Measurements from ENCODE around the gene MCTP1. TPM values are rescaled to one million over a fixed set of nuclear protein-coding genes. Genes with fewer than 3 reads are reported as not detected.

The MCTP1 gene
- total and polyA plus RNA-seq, 9 donors = 4.3 to 11.0 (median 7.3) TPM

- Histone ChIP-seq H3K27me3 (ENCODE audit: control insufficient read depth, insufficient read depth, low read length) (no peaks in the 10 kb centered on the region), H3K9me3 (replicated peaks; ENCODE audit: control insufficient read depth, low read depth, low read length) (no peaks in the 10 kb centered on the region), H3K4me1 (ENCODE audit: control insufficient read depth, insufficient read depth, low read length) (no peaks in the 10 kb centered on the region), H3K27ac (ENCODE audit: low read length) (no peak overlapping the region), H3K4me3 (ENCODE audit: low read length) (no peak overlapping the region), H3K36me3 (ENCODE audit: control insufficient read depth, insufficient read depth, low read length) (no peaks in the 10 kb centered on the region)
- 45% methylated on average over 2 of the region's 9 CpGs for whole genome bisulfite sequencing (ENCODE audit: insufficient coverage)
- peak; percentile 10 for DNase-seq
Observed at GRCh38 chr5:94884311-94884710, 400.6 kb downstream of the MCTP1 start.

DNA sequence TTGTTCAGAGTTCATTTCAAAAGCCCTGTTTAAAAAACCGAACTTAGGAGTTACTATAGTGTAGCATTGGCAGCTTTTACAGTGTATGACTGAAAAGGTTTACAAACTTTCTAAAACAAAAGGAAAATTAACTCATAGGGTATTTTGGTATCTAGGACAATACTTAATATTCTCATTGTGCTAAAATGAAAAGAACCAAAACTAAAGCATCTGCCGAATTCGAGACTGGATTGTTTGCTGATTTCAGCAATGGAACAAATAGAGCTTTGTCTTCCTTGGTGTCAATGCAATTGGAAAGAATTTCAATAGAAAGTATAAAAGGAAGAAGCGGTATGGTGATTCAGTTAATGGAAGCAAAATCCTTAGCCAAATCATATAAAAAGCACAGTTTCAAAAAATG, 412.4 kb downstream of the MCTP1 start:
- Histone ChIP-seq H3K36me3 (ENCODE audit: control insufficient read depth, insufficient read depth, low read length) (no peaks in the 10 kb centered on the region), H3K4me3 (ENCODE audit: low read length) (no peak overlapping the region), H3K27me3 (ENCODE audit: control insufficient read depth, insufficient read depth, low read length) (no peaks in the 10 kb centered on the region), H3K9me3 (replicated peaks; ENCODE audit: control insufficient read depth, low read depth, low read length) (no peaks in the 10 kb centered on the region), H3K27ac (ENCODE audit: low read length) (no peak overlapping the region), H3K4me1 (ENCODE audit: control insufficient read depth, insufficient read depth, low read length) (no peaks in the 10 kb centered on the region)
- WGBS (ENCODE audit: insufficient coverage) = no CpG with 5 or more reads among the region's 4 CpGs
- no peak for DNase-seq

DNA sequence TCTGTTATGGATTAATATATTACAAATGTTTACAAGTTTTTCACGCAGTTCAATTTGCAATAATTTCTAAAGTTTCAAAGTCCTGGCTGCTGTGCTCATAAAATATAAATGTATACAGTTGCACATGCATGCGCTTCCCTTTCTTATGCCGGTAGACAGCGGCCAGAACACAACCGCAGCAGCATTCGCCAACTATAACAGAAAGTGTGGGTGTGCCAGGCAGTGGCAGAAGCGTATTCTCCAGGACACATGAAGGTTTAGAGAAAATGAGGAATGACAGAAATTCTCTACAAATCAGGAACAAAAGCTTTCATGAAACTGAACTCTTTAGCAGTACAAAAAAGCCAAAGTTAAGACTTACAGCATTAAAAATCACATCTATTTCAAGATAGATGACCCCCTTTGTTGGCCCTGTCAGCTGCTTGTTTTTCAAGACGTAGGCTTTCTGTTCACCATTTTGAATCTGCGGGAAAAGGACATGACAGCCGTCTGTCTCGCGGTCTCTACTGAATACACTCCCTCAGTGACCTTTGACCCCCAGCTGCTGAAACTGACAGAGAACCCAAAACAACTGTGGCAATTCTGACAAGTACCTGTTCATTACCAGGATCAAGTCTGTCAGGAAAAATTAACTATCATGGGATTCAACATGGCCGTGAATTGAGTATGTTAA, 414.2 kb downstream of the MCTP1 start:
- H3K36me3 ChIP-seq (ENCODE audit: control insufficient read depth, insufficient read depth, low read length) = no peaks in the 10 kb centered on the region
- no peak for DNase-seq
- 80% methylated on average over 1 of the region's 13 CpGs for WGBS (ENCODE audit: insufficient coverage)
- H3K27me3 ChIP-seq (ENCODE audit: control insufficient read depth, insufficient read depth, low read length) = no peaks in the 10 kb centered on the region
- H3K4me1 ChIP-seq (ENCODE audit: control insufficient read depth, insufficient read depth, low read length) = no peaks in the 10 kb centered on the region
- H3K27ac ChIP-seq (ENCODE audit: low read length) = no peak overlapping the region
- H3K4me3 ChIP-seq (ENCODE audit: low read length) = no peak overlapping the region
- H3K9me3 ChIP-seq (replicated peaks; ENCODE audit: control insufficient read depth, low read depth, low read length) = no peaks in the 10 kb centered on the region

- Histone ChIP-seq H3K36me3 (ENCODE audit: control insufficient read depth, insufficient read depth, low read length) (no peaks in the 10 kb centered on the region), H3K27ac (ENCODE audit: low read length) (no peak overlapping the region), H3K4me3 (ENCODE audit: low read length) (no peak overlapping the region), H3K27me3 (ENCODE audit: control insufficient read depth, insufficient read depth, low read length) (no peaks in the 10 kb centered on the region), H3K4me1 (ENCODE audit: control insufficient read depth, insufficient read depth, low read length) (no peaks in the 10 kb centered on the region), H3K9me3 (replicated peaks; ENCODE audit: control insufficient read depth, low read depth, low read length) (no peaks in the 10 kb centered on the region)
- DNase-seq = no peak
- no CpG with 5 or more reads among the region's 4 CpGs for WGBS (ENCODE audit: insufficient coverage)
Observed at GRCh38 chr5:94869921-94870320, 415.0 kb downstream of the MCTP1 start.

- Histone ChIP-seq H3K9me3 (replicated peaks; ENCODE audit: control insufficient read depth, low read depth, low read length) (no peaks in the 10 kb centered on the region), H3K27ac (ENCODE audit: low read length) (no peak overlapping the region), H3K4me3 (ENCODE audit: low read length) (no peak overlapping the region), H3K4me1 (ENCODE audit: control insufficient read depth, insufficient read depth, low read length) (no peaks in the 10 kb centered on the region), H3K27me3 (ENCODE audit: control insufficient read depth, insufficient read depth, low read length) (no peaks in the 10 kb centered on the region), H3K36me3 (ENCODE audit: control insufficient read depth, insufficient read depth, low read length) (no peaks in the 10 kb centered on the region)
- WGBS (ENCODE audit: insufficient coverage) = 17% methylated on average over 1 of the region's 3 CpGs
- no peak for DNase-seq
Observed at GRCh38 chr5:94863951-94864350, 420.9 kb downstream of the MCTP1 start.

GRCh38 chr5:94857111-94857510, 427.8 kb downstream of the MCTP1 start:
- Histone ChIP-seq H3K27ac (ENCODE audit: low read length) (no peak overlapping the region), H3K27me3 (ENCODE audit: control insufficient read depth, insufficient read depth, low read length) (no peaks in the 10 kb centered on the region), H3K4me1 (ENCODE audit: control insufficient read depth, insufficient read depth, low read length) (no peaks in the 10 kb centered on the region), H3K36me3 (ENCODE audit: control insufficient read depth, insufficient read depth, low read length) (no peaks in the 10 kb centered on the region), H3K9me3 (replicated peaks; ENCODE audit: control insufficient read depth, low read depth, low read length) (no peaks in the 10 kb centered on the region), H3K4me3 (ENCODE audit: low read length) (no peak overlapping the region)
- no CpG with 5 or more reads among the region's 2 CpGs for WGBS (ENCODE audit: insufficient coverage)
- peak; percentile 7 for DNase-seq

DNA sequence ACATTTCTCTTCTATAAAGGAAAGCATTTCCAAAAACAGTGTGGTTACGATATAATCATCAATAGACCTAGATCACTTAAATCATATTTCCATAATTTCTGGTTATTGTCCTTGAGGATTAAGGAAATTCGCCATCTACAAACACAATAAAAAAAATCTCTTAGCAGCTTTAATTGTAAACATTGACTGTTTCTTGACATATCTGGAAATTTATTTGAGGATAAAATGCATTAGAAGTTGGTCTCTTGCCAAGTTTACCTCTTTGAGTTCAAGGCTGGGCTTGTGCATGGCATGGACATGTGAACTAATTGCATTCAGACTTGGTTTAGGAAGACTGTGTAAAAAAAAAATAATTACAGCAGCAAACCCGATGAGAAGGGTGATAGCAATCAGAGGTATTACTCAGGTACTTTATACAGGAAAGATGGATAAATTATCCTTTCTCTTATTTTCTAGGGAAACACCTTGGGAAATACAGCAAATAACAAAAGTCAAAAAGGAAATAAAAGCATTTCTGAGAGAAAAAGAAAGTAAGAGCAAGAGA, 428.6 kb downstream of the MCTP1 start:
- Histone ChIP-seq H3K27ac (ENCODE audit: low read length) (no peak overlapping the region), H3K36me3 (ENCODE audit: control insufficient read depth, insufficient read depth, low read length) (no peaks in the 10 kb centered on the region), H3K27me3 (ENCODE audit: control insufficient read depth, insufficient read depth, low read length) (no peaks in the 10 kb centered on the region), H3K4me3 (ENCODE audit: low read length) (no peak overlapping the region), H3K4me1 (ENCODE audit: control insufficient read depth, insufficient read depth, low read length) (no peaks in the 10 kb centered on the region), H3K9me3 (replicated peaks; ENCODE audit: control insufficient read depth, low read depth, low read length) (no peaks in the 10 kb centered on the region)
- no CpG with 5 or more reads among the region's 3 CpGs for WGBS (ENCODE audit: insufficient coverage)
- no peak for DNase-seq

DNA sequence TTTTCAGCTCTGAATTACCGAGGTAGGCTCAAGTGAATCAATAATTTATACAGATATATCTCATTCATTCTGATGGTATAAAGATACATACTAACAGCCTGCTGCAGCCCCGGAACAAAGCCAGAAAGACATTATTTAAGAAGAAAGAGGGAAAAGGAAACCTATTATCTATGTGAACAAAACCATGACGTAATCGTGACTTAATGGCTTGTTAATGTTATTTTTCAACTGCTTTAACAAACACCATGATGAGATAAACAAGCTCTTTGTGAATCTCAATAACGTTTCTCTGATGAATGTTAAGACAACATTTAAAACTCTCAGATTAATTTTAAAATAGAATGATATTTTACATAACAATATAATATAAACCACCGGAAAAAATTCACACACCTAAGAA, 429.4 kb downstream of the MCTP1 start:
- H3K36me3 ChIP-seq (ENCODE audit: control insufficient read depth, insufficient read depth, low read length) = no peaks in the 10 kb centered on the region
- no peaks in the 10 kb centered on the region for H3K4me1 ChIP-seq (ENCODE audit: control insufficient read depth, insufficient read depth, low read length)
- no peak overlapping the region for H3K27ac ChIP-seq (ENCODE audit: low read length)
- H3K27me3 ChIP-seq (ENCODE audit: control insufficient read depth, insufficient read depth, low read length) = no peaks in the 10 kb centered on the region
- H3K9me3 ChIP-seq (replicated peaks; ENCODE audit: control insufficient read depth, low read depth, low read length) = no peaks in the 10 kb centered on the region
- no CpG with 5 or more reads among the region's 6 CpGs for WGBS (ENCODE audit: insufficient coverage)
- no peak overlapping the region for H3K4me3 ChIP-seq (ENCODE audit: low read length)
- DNase-seq = no peak

DNA sequence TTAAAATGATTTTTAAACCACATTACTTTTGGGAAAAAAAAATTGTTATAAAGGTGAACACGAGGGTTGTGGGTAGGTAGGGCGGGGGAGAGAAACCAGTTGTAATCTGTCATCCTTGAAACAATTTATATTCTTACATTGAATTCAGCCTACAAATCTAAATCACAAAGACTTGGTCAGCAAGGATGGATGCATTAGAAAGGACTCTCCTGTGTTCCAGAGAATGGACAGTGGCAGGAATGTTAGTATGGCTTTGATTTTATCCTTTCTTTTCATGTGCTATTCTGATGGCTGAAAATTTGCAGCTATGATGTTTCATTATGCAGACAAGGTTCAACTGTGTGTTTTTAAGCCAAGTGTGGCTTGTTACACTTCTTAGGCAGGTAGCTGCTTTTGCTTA, 431.8 kb downstream of the MCTP1 start:
- no peak for DNase-seq
- no peak overlapping the region for H3K27ac ChIP-seq (ENCODE audit: low read length)
- no peak overlapping the region for H3K4me3 ChIP-seq (ENCODE audit: low read length)
- H3K4me1 ChIP-seq (ENCODE audit: control insufficient read depth, insufficient read depth, low read length) = no peaks in the 10 kb centered on the region
- no peaks in the 10 kb centered on the region for H3K36me3 ChIP-seq (ENCODE audit: control insufficient read depth, insufficient read depth, low read length)
- no CpG with 5 or more reads among the region's 2 CpGs for WGBS (ENCODE audit: insufficient coverage)
- H3K27me3 ChIP-seq (ENCODE audit: control insufficient read depth, insufficient read depth, low read length) = no peaks in the 10 kb centered on the region
- H3K9me3 ChIP-seq (replicated peaks; ENCODE audit: control insufficient read depth, low read depth, low read length) = no peaks in the 10 kb centered on the region

DNA sequence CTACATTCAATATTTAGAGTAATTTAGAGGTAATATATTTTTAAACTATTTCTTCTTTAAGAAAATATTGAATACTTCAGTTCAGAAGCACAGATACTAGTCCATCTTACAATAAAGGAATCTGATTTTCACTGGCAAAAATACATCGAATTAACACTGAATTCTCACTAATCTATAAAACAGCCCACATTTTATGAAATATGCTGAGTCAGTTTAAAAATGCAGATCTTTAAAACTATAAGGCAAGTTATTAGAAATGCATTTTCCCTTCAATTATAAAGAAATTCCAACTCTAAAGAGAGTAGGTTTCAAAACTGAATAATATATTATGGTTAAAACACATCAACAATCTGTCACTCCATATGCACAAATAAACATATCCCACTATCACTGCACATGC, 433.9 kb downstream of the MCTP1 start:
- H3K27ac ChIP-seq (ENCODE audit: low read length) = no peak overlapping the region
- no peaks in the 10 kb centered on the region for H3K4me1 ChIP-seq (ENCODE audit: control insufficient read depth, insufficient read depth, low read length)
- no peaks in the 10 kb centered on the region for H3K27me3 ChIP-seq (ENCODE audit: control insufficient read depth, insufficient read depth, low read length)
- H3K4me3 ChIP-seq (ENCODE audit: low read length) = no peak overlapping the region
- DNase-seq = no peak
- no peaks in the 10 kb centered on the region for H3K36me3 ChIP-seq (ENCODE audit: control insufficient read depth, insufficient read depth, low read length)
- WGBS (ENCODE audit: insufficient coverage) = no CpG with 5 or more reads among the region's 1 CpG
- H3K9me3 ChIP-seq (replicated peaks; ENCODE audit: control insufficient read depth, low read depth, low read length) = no peaks in the 10 kb centered on the region

Data from muscle of leg (tissue), 11 donors.